ENCODE measurements around the gene SAMSN1.
"Not testable (repeated sequence)": the region's sequence is repeated elsewhere in the genome, so short reads cannot be mapped to it uniquely, and the experiment has no call there.

The SAMSN1 gene

DNA sequence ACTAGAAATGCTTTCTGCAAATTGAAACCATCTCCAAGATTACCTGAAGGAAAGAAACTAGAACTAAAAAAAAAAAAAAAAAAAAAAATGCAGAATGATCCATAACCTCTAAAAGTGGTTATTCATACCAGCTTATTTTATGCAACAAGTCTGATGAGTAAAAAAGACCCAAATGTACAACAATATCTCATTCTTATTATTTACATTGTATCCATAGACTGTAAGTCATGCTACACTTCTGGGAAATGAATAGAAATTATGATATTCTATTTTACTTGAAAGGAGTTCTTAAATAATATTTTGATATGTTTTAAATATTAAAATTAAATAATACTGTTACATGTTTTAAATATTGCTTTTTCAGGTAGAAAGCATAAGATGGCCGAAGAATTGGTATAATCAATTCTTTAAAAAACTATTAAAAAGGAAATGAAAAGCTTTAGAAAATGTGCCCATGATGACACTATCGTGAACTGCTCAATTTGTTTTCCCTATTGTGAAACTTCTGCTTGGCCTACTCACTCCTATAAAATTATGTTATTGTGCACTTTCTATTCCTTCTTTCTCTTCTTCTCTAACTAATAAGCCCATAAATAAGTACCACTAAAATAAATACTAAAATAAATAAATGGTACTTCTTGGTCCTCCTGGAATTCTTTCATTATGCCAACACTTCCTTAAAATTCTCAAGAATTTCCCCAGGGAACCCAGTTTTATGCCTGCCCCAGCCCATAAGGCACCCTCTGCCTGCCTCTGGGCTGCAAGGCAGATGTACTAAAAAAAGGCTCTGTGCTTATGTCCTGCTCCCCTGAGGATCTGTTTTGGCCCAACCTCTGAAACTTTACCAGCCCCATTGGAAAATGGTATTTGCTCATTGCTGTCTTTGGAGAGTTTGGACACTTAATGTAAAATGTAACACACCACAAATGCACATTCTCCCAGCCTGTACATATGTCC is 18.1 kb downstream of the SAMSN1 start:
- DNase-seq, result no peak

DNA sequence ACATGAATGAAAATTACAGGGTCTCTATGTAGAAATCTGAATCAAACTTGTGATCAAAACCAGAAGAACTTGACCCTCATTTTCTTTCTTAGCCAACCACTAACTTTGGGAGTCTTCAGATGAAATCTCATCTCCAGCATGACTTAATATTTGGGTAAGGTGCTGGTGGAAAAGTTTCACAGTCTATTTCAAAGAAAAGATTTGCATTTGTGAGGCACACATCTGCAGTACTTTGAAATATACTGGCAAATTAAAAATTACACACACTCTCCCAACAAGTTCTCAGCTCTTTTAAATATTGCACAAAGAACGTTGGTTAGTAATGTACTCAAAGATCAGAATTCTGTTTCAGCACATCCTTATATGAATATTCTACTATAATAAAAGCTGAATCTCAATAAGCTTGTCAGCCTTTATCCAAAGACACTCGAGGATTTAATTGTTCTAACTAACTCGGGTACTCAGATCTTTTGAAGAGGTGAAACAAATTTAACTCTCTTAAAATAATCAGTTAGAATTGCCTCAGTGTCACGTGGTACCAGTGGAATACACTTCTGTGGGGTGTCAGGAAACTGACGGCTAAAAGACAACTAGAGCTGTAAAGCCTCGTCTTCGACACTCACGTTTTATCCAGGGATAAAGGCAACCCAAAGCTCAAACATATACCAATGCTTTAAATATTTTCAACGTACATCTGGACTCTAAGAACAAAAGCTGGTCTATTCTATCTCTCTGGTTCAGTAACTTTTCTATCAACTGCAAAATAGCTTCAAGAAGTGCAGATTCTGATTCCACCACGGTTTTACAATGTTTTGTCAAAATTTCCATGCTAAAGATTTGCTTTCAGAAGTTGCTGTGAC is 19.0 kb downstream of the SAMSN1 start:
- no peak for DNase-seq

DNA sequence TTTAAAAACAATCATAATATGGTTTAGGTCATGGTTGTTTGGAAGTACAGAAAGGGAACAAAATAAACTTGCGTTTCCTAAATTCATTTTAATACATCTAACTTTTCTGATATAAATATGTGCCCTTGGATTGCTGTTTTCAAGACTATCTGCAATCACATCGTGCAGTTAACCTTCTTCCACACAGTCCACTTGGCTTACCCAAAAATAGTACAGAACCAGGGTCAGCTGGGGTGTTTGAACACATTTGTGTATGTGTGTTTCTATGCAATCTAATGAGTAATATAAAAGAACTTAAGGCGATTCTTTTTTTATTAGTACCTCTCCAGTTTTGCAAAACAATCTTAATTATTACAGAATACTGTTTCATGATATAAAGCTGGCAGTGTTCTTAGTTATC is 19.9 kb downstream of the SAMSN1 start:
- DNase-seq, result no peak

DNA sequence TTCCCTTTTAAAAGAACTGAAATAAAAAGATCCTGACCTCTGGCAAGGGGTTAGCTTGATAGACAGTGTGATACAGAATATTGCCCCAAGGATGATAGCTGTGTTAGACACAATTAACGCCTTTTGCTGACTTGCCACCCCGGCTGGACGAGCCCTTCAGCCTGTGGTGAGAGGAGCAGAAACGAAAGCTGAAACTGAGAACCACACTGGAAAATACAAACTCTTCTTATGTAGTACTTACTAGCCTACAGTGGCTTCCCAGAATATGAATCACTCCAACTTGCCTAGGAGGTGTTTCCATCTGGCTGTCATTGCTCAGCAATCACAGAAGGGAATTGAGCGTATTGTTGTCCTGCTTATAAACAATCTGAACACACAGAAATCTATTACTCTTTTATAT is 22.9 kb downstream of the SAMSN1 start:
- DNase-seq, result no peak

DNA sequence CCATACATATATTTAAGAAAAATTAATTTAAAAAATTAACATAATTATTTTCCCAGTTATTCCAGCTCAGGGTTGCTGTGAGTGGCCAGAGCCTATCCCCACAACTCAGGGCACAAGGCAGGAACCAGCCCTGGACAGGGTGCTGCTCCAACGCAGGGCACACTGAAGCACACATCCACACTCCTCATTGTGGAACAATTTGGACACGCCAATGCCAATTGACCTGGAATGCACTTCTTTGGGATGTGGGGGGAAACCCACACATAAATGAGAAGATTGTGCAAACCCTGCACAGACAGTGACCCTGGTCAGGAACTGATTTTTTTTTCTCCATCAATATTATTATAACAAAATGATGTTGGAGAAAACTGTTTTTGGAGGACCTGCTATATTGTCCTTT is 23.4 kb downstream of the SAMSN1 start:
- no peak for DNase-seq

DNA sequence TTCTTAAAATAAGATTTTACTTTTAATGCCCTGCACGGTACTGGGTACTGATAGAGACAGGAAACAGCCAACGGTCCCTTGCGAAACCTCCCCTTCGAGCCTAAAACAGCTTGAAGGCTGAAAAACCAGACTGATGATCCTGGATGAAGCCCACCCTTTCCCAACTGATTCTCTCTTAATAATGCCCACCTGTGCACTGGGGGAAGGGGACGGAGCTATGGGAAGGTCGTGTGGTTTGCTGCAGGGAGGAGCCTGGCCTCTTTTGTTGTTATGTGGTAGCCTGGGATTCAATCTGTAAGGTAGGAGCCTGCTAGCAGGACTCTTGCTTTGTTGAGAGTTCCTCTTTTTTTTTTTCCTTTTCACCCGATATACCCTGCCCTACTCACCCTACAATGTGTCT is 25.6 kb downstream of the SAMSN1 start:
- DNase-seq, result no peak

DNA sequence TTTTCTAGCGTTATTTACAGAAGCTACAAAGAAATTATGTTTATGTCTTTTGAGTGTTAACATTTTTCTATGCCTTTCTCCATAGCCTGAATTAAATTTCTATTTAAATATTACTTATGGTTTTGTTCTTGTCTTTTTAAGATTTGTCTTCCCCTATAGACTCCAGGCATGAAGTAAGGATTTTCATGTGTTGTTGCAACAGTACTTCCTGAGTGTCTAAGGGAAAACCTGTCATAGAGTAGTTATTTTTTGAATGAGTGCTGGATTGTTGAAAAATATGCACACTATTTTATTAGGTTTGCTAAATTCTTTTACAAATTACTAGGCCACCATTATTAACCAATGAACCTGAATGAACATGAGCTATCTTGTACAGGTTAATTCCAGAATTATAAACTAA is 27.1 kb downstream of the SAMSN1 start:
- DNase-seq, result no peak

DNA sequence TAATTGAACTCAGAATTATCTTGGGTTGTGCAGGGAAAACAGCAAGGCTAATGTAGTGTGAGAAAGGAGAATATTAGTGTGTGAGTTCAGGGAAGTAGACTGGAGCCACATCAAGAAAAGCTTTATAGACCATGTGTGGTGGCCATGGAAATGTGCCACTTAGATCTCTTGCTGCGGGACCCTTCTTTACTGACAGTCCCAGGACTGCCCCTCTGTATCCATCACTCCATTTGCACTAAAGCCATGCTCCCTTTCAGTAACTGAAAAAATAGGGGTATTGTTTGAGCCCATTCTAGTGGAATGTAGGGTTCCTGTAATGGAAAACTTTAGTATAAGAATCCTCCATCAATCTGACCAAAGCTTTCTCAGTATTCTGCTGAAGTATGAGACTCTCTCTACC is 32.3 kb downstream of the SAMSN1 start:
- no peak for DNase-seq

DNA sequence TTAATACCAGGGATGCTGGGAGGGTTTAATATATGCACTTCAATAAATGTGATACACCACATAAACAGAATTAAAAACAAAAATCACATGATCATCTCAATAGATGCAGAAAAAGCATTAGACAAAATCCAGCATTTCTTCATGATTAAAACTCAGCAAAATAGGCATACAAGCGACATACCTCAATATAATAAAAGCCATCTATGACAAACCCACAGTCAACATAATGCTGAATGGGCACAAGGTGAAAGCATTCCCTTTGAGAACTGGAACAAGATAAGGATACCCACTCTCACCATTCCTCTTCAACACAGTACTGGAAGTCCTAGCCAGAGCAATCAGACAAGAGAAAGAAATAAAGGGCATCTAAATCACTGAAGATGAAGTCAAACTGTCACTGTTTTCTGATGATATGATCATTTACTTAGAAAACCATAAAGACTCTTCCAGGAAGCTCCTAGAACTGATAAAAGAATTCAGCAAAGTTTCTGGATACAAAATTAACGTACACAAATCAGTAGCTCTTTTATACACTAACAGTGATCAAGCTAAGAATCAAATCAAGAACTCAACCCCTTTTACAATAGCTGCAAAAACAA is 39.2 kb downstream of the SAMSN1 start:
- DNase-seq, result not testable (repeated sequence)

DNA sequence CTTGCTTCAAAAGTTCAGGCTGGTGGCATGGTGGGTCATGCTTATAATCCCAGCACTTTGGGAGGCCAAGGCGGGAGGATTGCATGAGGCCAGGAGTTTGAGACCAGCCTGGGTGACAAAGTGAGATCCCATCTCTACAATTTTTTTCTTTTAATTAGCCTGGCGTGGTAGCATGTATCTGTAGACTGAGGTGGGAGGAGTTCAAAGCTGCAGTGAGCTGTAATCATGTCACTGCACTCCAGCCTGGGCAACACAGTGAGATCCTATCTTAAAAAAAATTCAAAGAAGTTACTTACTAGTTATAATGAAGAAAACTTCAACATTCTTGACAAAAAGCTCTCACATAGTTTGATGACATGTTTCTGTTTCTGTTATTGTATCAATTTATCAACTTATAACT is 45.2 kb downstream of the SAMSN1 start:
- DNase-seq, result no peak

DNA sequence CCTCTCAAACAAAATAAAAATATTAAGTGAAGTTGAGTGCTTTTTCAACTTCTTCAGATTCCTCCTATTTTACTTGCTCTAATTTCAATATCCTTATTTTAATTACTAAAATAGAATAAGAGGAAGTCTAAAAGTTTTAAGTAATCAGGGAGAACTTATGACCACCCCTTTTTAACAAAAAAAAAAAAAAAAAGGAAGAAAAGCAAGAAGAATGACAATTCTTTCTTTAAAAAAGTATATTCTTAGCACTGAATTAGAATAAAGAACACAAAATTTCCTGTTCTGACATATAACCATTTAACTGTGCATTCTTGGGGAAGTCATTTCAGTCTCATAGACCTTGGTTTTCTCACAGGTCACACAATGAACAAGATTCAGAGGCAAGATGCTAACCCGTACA is 46.8 kb downstream of the SAMSN1 start:
- no peak for DNase-seq

DNA sequence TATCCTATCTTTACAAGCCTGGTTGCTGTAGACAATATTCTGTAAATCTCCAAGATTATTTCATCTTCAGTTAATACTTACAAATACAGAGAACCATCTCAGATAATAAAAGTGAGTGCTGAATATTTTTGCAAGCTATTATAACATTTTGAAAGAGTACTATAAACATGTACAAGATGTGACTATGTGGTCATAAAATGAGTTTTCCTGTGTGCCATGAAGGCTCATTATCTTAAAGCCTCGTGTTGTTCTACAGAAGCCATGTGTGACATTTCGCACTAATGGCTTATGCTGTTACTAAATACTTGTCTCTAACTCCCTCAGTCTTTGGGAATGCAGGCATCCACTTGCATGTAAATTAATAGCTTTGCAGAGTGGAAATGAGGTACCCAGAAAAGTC is 48.3 kb downstream of the SAMSN1 start:
- DNase-seq, result no peak

DNA sequence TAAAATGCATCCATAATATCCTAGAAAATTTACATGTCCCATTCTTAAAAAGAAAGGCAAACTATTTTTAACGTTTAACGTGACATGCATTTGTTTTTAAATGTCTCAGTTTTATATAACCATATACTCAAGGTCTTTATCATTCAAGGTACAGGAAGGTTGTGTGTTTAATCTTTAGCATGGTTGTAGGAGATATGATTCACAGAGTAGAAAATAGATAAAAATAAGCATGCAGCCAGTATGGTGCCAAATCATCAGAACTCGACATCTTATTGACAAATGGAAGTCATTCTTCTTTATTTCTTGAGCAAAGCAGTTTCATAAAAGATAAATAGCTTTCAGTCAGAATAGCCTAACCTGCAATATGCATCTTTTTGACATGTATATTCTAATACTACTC is 51.0 kb downstream of the SAMSN1 start:
- DNase-seq, result no peak

DNA sequence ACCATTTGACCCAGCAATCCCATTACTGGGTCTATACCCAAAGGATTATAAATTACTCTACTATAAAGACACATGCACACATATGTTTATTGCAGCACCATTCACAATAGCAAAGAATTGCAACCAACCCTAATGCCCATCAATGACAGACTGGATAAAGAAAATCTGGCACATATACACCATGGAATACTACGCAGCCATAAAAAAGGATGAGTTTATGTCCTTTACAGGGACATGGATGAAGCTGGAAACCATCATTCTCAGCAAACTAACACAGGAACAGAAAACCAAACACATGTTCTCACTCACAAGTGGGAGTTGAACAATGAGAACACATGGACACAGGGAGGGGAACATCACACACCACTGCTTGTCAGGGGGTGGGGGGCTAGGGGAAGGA is 51.9 kb downstream of the SAMSN1 start:
- not testable (repeated sequence) for DNase-seq

DNA sequence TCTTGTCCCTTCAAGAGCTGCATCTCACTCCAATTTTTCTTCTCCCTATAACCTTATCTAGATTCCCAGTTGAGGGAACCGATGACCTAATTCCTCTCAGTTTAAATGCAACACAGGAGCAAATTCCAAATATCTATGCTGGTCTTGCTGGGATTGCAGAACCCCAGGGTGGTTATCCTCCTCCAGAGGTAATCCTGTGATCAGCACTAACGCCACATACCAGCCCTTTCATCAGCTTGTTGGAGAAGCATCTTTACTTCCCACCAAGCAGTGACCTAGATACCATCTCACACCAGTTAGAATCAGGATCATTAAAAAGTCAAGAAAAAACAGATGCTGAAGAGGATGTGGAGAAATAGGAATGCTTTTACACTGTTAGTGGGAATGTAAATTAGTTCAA is 52.4 kb downstream of the SAMSN1 start:
- no peak for DNase-seq

DNA sequence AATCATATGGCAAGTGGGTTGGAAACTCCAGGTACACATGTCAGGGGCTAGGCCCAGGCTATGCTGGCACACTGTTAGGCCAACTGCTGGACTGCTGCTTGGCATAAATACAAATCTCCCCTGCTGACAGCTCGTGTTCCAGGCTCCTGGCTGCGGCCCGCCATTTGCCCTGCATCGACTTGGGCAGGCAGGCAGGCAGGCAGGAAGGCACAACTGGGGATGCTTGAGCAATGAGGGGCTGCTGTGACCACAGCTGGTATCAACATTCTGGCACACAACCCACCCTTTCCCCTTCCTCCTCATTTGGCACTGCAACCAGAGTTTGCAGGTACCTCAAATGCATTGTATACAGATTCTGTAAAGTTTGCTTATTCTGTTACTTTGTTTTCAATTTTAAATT is 53.2 kb downstream of the SAMSN1 start:
- no peak for DNase-seq

DNA sequence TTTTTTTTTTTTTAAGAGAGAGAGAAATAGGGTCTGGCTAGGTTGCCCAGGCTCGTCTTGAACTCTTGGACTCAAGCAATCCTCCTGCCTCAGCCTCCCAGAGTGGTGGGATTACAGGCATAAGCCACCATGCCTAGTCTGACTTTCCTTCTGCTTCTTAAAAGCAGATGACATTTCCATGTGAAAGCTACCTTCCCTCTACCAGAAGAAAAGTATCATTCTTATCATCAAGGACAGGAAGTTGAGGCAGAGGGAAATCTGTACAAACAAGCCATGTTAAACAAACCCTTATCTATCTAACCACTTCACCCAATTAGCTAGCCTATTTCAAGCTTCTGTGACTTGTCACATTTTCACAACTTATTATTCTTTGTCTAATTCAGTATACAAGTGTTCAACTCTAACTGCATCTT is 54.8 kb downstream of the SAMSN1 start:
- DNase-seq, result no peak

DNA sequence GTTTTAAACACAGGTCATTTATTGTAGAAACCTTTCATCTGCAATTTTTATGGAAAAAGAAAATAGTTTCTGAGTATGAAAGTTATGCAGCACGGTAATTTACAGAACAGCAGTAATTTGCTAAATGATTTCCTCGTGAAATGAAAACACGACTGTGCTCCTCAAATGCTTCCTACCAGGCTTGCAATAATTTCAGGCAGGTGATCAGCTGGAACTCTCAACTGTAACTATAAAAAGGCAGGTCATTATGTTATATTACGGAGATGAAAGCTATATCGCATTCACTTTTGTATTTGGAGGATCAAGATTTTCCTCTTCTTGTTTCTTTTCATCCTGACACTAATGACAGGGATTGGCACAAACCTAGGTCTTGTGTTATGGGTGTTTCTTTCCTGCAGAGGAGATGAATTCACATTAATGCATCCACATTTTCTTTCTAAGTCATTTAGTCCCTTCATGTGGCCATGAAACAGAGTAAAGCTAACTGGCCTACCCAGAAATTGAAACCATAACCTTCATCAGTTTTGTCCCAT is 57.4 kb downstream of the SAMSN1 start:
- DNase-seq, result no peak

DNA sequence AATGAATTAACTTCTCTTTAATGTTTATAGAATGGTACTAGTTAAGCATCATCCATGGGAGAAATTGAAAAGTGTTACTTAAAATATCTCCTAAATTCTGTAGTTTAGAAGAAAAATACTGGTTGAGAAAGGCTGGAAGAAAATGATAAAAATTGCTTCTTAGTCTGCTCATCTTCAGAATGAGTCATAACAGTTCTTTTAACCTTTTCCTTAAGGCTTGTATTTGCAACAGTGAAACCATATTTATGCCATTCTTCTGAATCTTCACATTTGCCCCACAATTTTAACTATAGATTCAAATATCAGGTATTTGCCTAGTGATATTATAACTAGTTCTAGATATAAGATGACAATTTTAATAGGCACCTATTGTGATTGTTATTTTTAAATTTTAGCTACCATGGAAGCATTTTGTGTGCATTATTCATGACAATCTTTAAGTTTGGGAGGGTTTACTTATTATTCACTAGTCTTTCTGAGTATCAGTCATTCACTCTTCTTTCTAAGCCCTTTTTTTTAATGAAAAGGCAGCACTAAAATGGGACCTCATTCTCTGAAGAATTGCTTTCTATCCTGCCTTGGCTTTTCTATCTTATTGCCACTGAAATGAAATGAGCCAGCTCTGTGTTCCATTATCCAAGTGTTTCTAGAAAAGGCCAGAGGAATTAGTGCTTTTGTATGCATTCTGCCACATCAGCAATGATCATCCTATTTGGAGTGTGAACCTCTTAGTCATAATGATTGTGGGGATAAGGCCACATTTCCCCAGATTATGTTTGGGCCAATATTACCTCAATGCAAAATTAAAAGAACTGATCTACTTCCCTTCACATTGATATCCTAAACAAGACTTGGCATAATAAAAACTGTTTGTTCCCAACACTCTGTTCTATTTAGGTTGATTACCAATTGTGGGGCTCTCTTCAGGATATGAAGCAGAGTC is 58.4 kb downstream of the SAMSN1 start:
- DNase-seq, result no peak

DNA sequence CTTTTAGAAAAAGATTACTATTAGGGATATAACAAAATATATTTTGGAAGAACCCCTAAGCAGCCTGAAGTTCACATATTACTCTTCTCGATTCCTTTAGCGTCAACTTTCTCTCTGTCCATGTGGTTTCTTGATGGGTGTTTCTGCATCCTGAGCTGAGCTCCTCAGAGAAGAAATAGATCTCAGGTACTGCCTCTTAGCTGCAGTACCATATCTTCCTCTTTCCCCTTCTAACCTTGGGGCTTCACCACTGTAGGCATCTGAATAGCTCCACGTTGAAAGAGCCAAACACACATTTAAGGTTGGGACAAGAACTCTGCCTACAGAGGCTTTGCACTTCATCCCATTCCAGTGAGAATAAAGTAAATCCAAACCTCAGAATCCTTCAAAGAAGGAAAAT is 59.2 kb downstream of the SAMSN1 start:
- no peak for DNase-seq

DNA sequence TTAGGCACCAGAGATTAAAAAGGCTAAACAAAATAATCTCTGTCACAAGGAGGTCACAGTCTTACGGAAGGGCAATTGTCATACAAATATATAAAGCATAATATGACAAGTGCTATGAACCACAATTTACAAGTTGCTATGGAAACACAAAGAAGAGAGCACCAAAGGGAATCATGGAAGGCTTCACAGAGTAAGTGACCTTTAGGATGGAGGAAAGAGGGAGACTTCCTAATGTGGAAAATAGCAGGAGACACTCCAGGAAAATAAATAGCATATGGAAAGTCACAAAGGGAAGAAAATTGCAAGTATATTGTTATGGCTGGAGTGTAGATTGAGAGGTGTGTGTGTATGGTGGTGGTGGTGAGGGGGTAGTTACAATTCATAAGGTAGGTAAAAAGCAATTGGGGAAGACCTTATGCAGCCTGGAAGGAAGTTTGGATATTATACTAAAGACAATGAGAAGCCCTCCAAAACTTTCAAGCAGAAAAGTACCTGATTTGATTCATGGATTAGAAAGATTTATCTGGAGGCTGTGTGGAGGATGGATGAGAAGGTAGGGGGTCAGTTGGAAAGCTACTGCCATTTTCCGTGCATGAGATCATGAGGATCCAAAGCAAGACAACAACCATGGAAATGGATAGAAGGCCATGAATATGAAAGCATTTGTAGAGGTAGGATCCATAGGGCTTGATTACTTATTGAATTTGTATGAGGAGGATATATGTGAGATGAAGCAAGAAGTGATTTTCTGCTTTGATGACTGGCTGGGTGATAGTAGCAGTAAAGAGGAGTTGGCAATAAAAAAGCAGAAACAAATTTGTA is 61.7 kb downstream of the SAMSN1 start:
- DNase-seq, result no peak
